HG02970 (cell line): ENCODE data around the gene TTC33.

Experiments
- ATAC-seq: cut with Tn5 transposase; IDR thresholded peaks from one replicate; pipeline ENCODE4 v1.9.1; 2021; ENCODE audit warnings: mild to moderate bottlenecking, moderate library complexity, moderate number of reproducible peaks; ENCODE audit not compliant: unreplicated experiment, low FRiP score

TTC33 gene

GRCh38 chr5:40622463-40623252 lies 133.1 kb downstream of the TTC33 start:
- ATAC-seq, result no peak

- ATAC-seq, result no peak
These were observed 136.3 kb downstream of the TTC33 start for GRCh38 chr5:40619421-40619820.

GRCh38 chr5:40618926-40619325 lies 136.8 kb downstream of the TTC33 start:
- ATAC-seq, result no peak

DNA sequence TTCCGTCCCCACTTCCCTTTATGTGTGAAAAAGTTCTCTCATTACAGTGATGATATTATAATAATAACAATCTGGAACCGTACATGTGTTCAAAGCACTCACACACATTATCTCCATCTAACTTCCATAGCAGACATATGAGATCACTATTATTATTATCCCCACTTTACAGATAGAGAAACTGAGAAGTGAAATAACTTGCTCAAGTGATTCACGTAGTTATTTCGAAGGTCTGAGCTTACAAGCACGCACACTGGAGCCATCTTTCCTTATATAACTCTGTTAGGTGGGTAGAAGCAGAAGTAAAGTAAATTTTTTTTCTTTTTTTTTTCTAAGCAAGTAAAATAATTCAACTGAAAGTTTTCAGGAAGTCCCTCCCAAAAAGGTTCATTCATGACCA lies 139.0 kb downstream of the TTC33 start:
- no peak for ATAC-seq

DNA sequence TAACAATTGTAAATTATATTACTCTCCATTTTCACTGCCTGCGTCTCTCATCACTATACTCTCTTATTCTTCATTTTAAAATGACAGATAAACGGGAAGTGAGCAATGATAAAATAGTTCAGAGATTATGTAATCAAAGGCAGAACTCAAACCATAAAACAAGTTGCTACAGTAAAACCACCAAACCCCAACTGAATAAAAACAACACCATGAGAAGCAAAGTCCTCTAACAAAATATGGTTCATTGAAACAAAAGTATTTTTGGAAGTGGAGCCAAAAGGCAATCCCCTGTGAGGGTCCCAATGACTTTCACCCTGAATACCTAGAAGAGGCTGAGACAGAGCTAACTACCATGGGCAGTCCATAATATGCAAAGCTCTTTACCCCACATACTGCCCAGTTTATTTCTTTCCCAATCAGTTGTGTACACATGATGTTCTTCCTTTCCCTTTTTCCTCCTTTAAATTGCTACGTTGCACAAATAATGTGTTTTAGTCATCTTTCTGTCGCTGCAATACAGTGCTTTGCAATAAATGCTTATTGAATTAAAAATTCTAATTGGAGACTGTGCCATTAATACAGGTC lies 140.1 kb downstream of the TTC33 start:
- no peak for ATAC-seq

DNA sequence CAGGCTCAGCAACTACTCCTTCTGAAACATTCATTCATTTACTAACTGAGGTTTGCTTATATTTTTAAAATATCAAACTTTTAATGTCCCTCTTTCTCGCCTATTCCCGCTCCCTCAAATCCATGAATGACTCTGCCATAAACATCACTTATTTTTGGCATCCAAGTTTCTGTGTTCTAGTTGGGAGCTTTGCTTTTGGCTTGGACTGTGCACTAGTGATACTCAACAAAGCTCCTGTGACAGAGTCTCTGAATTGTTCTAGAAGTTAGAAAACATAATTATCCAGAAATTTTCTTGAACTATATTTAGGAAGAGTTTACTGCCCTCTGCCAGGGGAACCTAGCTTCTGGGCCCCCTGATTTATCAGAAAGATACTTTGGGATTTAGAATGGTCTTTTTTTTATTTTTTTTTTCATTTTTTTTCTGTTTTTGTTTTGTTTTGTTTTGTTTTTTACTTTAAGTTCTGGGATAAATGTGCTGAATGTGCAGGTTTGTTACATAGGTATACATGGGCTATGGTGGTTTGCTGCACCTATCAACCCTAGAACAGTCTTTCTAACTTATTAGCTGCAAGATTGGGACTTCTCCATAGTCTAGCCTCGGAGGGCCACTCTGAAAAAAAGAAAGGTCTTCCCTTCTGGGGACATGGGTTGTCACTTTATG lies 140.7 kb downstream of the TTC33 start:
- no peak for ATAC-seq

GRCh38 chr5:40614466-40614865 lies 141.3 kb downstream of the TTC33 start:
- no peak for ATAC-seq

DNA sequence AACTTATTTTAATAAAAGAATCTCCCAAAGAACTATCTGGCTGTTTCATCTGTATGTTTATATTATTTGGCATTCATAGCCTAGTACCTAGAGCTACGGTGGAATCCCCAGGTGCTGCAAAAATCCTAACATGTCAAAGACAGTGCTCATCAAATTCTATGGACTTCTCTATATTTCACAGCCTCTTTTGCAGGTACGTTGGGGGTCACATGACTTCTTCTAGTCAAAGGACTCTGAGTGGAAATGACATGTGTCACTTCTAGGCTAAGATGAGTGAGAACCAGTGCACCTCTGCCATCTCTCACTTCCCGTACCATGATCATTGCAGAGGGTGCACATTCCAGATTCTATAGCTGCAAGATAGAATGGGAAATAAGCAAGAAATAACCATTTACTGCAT lies 148.6 kb downstream of the TTC33 start:
- no peak for ATAC-seq

- no peak for ATAC-seq
These were observed 149.5 kb downstream of the TTC33 start for GRCh38 chr5:40606077-40606765.

GRCh38 chr5:40605295-40605958 lies 150.3 kb downstream of the TTC33 start:
- no peak for ATAC-seq

- no peak for ATAC-seq
These were observed 152.4 kb downstream of the TTC33 start for GRCh38 chr5:40603378-40603777.

DNA sequence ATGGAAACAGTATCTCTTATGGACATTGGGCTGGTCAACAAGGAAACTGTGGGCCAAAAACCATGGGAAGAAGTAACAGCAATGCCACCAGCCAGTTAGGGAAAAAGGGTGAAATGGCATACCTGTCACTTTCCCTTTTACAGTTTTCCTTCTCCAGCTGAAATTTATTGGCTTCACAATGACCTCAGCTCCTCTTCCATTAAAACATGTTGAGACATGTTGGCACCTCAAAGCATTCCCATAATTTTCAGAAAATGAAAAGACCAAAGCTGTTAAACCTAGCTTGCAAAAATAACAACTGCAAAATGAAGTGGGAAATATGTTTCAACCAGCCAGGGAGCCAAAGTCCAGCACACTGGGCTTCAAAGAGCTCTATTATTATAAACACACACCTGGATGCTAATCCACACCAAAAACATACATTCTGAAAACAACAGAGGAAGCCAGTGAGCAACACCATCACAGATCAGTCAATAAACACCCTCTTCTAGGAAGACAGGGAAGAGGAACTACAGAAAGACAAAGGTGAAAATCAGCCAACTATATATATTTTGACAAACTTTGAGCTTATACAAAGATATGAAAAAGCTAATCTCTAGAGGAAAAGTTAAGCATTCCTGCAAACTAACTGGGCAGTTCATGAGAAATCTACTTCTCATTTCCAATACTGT lies 154.4 kb downstream of the TTC33 start:
- ATAC-seq, result no peak

DNA sequence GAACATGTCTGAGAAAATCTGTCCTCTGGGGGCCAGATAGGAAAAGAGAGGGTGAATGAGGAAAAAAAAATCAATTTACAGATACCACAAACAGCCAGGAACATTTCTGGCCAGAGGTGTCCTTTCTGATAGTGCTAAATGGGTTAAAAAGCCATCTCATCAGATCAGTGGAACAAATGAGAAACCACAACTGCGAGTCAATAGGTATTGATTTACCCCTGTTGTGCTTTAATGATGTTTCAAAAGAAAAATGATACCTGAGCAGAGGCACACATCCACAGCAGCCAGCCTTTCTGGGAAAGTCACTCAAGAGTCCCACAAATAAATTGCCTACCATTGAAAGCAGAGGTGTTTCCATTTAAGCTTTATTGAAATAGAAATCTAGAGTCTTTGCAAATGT lies 155.4 kb downstream of the TTC33 start:
- no peak for ATAC-seq

GRCh38 chr5:40599676-40600075 lies 156.1 kb downstream of the TTC33 start:
- ATAC-seq, result no peak

DNA sequence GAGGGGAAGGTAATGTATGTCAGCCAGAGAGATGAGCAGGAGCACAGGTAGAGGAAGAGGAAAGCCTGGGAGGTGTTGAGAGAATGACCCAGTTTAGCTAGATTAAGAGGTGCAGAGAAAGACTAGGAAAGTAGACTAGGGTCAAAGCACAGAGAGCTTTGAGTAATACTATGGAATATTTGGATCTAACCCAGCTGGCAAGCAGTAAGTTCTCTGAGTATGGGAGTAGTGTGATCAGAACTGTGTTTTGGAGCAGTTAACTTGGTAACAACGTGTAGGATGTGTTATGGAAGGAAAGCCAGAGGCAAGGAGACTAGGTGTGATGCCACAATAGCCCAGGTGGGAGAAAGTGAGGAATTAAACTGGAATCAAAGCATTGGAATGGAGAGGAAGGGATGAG lies 160.9 kb downstream of the TTC33 start:
- no peak for ATAC-seq

- ATAC-seq, result peak; percentile 83
These were observed 163.9 kb downstream of the TTC33 start for GRCh38 chr5:40591727-40592396.

DNA sequence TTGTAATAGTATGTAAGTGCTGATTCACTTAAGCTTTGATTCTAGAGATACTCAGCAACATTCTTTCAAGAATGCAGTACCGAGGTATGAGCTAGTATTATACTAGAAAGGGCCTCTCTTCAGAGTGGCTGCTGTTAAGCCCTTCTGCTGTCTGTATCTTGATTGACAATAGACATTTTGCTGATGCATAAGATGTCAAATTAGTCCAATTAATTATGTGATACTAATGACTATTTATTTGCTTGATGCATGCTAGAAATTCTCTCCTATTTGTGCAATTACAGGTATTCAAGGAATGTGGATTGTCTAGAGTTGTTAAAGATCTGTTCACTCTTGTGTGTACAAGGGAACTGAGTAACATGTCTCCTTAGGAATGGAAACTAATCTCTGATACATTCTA lies 168.4 kb downstream of the TTC33 start:
- ATAC-seq, result no peak

DNA sequence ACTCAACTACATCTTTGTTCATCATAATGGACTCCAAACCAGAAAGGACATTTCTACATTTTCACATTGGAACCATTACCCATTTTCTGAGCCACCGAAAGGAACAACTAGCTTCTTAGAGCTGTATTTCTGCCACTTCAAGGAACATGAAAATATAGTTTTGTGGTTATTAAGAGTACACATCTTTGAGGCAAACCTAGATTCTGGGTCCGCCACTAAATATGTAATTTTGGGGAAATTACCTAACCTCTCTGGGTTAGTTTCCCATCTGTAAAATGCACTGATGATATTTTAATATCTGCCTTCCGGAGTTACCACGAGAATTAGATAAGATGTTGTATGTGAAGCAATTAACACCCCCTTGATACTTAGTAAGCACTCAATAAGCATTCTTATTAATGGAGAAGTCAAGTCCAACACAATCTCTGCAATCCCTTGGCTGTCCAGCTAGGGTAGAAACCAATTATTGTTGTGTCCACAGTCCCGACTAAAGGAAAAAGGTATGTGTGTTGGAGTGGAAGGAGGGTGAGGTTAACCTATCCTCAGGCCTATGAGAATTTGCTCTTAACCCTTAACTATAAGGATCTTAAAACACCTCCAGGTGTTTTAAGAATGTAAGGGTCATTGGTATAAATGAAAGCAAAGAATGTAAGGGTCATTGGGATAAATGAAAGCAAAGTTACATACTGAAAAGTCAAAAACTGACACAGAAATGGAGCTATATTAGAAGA lies 170.1 kb downstream of the TTC33 start:
- ATAC-seq, result no peak

GRCh38 chr5:40584054-40584453 lies 171.7 kb downstream of the TTC33 start:
- no peak for ATAC-seq
